Spleen (tissue), 7 donors: ENCODE results near the gene NECTIN1.
A peak's percentile ranks its signal among the peaks of the same experiment; 100 is the strongest.

Experiments used
- POLR2AphosphoS5 ChIP-seq, 3 donors: sonication (generic); formaldehyde crosslinking; IDR thresholded peaks; one replicate each; pipeline ENCODE4 v1.5.1; 2017; ENCODE audit warnings: antibody characterized with exemption in 3 of 3
- TF ChIP-seq, protein P1 (sequence below), 11 experiments: fragments of 200-600 bp in 7 of 11; fragments of 450-650 bp in 4 of 11; sonication (generic) in 4 of 11; IDR thresholded peaks in 8 of 11; conservative IDR thresholded peaks in 3 of 11; 1 replicate in 7 of 11; 2 replicates in 4 of 11; pipeline versions ENCODE4 v1.4.0 to v1.8.0; 2016 to 2021; ENCODE audit warnings: antibody characterized with exemption in 11 of 11, inconsistent platforms in 4 of 11, mild to moderate bottlenecking in 1 of 11
- donor health status: DM: no; HTN: no; CAD: no; lungs with moderate emphysema.
- donor health status: DM: no; HTN: no; CAD: no.
- donor health status: DM: no; HTN: no; CAD: no.

DNA sequence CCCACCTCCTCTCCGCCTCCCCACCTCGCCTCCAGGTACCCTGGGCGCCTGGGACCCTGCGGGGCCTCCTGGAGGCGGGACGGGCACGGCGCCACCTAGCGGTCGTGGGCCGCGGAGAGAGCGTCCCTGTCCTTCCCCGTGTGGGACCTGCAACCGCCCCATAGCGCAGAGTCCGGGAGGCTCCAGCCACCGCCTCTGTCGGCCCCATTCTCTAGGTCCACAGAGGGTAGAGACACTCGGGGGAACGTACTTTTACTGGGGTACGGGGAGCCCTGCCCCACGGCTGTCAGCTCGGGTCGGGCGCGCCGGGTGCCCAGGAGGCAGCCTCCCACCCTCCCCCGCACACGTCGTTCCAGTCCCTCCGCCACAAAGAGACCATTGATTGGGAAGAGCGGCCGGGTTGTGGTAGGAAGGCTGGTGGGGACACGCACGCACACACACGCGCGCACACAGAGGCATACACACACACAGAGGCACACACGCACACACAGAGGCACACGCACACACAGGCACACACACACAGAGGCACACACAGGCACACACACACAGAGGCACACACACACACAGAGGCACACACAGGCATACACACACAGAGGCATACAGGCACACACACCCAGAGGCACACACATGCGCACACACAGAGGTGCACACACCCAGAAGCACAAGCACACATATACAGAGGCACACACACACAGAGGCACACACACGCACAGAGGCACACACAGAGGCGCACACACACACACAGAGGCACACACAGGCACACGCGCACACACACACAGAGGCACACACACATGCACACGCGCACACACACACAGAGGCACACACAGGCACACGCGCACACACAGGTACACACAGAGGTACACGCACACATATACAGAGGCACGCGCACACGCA lies 12.6 kb upstream of the NECTIN1 start:
- no peak for TF ChIP-seq POLR2AphosphoS5 (IDR thresholded peaks at IDR 0.05)
- TF ChIP-seq, protein P1, sequence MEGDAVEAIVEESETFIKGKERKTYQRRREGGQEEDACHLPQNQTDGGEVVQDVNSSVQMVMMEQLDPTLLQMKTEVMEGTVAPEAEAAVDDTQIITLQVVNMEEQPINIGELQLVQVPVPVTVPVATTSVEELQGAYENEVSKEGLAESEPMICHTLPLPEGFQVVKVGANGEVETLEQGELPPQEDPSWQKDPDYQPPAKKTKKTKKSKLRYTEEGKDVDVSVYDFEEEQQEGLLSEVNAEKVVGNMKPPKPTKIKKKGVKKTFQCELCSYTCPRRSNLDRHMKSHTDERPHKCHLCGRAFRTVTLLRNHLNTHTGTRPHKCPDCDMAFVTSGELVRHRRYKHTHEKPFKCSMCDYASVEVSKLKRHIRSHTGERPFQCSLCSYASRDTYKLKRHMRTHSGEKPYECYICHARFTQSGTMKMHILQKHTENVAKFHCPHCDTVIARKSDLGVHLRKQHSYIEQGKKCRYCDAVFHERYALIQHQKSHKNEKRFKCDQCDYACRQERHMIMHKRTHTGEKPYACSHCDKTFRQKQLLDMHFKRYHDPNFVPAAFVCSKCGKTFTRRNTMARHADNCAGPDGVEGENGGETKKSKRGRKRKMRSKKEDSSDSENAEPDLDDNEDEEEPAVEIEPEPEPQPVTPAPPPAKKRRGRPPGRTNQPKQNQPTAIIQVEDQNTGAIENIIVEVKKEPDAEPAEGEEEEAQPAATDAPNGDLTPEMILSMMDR (IDR thresholded peaks at IDR 0.05 in 8 of 11, conservative IDR thresholded peaks at IDR 0.05 in 3 of 11), result peak in 10 of 11 experiments; percentile 55 to 90 (median 78)
